H54 (cell line): ENCODE results near the gene STPG3.

Experiments
- DNase-seq: peaks from one replicate; pipeline ENCODE4 v3.0.0; 2011; ENCODE audit warnings: low spot score, mixed read lengths; ENCODE audit not compliant: insufficient read length
- FAIRE-seq: peaks from 3 replicates; lab custom pipeline; 2011; peaks lifted over from hg19 to GRCh38; lab: Jason Lieb, UNC
- POLR2A ChIP-seq: IDR thresholded peaks from 2 replicates; pipeline ENCODE4 v1.6.1; 2011; ENCODE audit warnings: low read depth, mild to moderate bottlenecking, low read length

STPG3 gene

GRCh38 chr9:137226338-137227053 lies 24.6 kb upstream of the STPG3 start:
- peak; percentile 91 for FAIRE-seq
- TF ChIP-seq POLR2A, result no peak
- peak; percentile 99 for DNase-seq

GRCh38 chr9:137227054-137227852 lies 23.8 kb upstream of the STPG3 start, which contains the start of gene RNF224:
Gene RNF224, plus strand, starts transcription at chr9:137227502. Its CDS starts 834 bp downstream, at chr9:137228336.
- FAIRE-seq, result peak; percentile 80
- DNase-seq, result peak; percentile 98
- TF ChIP-seq POLR2A, result no peak

GRCh38 chr9:137227853-137228505 lies 23.1 kb upstream of the STPG3 start:
- no peak for FAIRE-seq
- DNase-seq, result no peak
- no peak for TF ChIP-seq POLR2A

- no peak for FAIRE-seq
Measured at GRCh38 chr9:137228506-137228967, 22.5 kb upstream of the STPG3 start.

GRCh38 chr9:137228968-137229896 lies 21.9 kb upstream of the STPG3 start:
- TF ChIP-seq POLR2A, result 0 out of 2 replicates have a peak, but pooled peaks have one; percentile 15
- DNase-seq, result no peak
- FAIRE-seq, result no peak

More at GRCh38 chr9:137228506-137228967, 22.5 kb upstream of the STPG3 start:
- DNase-seq, result no peak
- no peak for TF ChIP-seq POLR2A

GRCh38 chr9:137229903-137230704 lies 21.0 kb upstream of the STPG3 start:
- FAIRE-seq (no peak), DNase-seq (peak; percentile 69)
- TF ChIP-seq POLR2A, result no peak

GRCh38 chr9:137230705-137231371 lies 20.2 kb upstream of the STPG3 start, which contains the start of gene SLC34A3:
Gene SLC34A3, plus strand, starts transcription at chr9:137230901. Its CDS starts 802 bp downstream, at chr9:137231703.
- no peak for TF ChIP-seq POLR2A
- DNase-seq (no peak), FAIRE-seq (no peak)

- FAIRE-seq (no peak), DNase-seq (no peak)
- no peak for TF ChIP-seq POLR2A
Measured at GRCh38 chr9:137231372-137232039, 19.6 kb upstream of the STPG3 start.

GRCh38 chr9:137232101-137232500 lies 19.0 kb upstream of the STPG3 start:
- no peak for DNase-seq
- TF ChIP-seq POLR2A, result no peak
- no peak for FAIRE-seq

- FAIRE-seq (no peak), DNase-seq (no peak)
- no peak for TF ChIP-seq POLR2A
Measured at GRCh38 chr9:137232510-137232909, 18.6 kb upstream of the STPG3 start.
